ENCODE measurements around the gene TOP3B. TPM values are rescaled to one million over a fixed set of nuclear protein-coding genes. Genes with fewer than 3 reads are reported as not detected.

TOP3B gene
- total and polyA plus RNA-seq, 9 of the 15 experiments (the other 6 are each of a cell fraction or from before 2014, with no cell fraction given), result 3.0 to 188 (median 112) TPM

DNA sequence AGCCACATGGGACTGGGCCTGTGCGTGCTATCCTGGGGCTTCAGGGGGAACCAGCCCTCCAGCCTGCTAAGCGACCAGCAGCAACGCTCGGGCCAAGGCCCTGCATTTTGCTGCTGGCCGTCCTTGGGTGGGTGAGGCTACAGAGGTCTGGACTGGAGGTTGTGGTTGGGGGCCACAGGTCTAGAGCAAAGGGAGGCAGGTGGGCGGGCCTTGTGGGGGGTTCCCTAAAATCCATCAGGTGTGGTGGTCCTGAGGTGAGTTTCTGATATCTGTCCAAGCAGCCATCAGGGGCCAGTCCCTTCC, 64.7 kb downstream of the TOP3B start (continued):
- TF ChIP-seq ZNF282 (CRISPR knock-in tag; IDR thresholded peaks at IDR 0.05) (0 out of 2 replicates have a peak, but pooled peaks have one; percentile 18), RBM22 (IDR thresholded peaks at IDR 0.05; ENCODE audit: low read depth, low read length, poor library complexity, severe bottlenecking) (no peak), SNRNP70 (optimal IDR thresholded peaks at IDR 0.05; ENCODE audit: low read depth, low read length) (peak; percentile 2), ZKSCAN8 (CRISPR knock-in tag; IDR thresholded peaks at IDR 0.05) (no peak), ILK (tag; IDR thresholded peaks at IDR 0.05; ENCODE audit: borderline replicate concordance, low read depth) (no peak), ZNF143 (CRISPR knock-in tag; IDR thresholded peaks at IDR 0.05) (no peak), RBM34 (IDR thresholded peaks at IDR 0.05; ENCODE audit: borderline replicate concordance, insufficient read depth, low read length) (no peak), ZNF121 (CRISPR knock-in tag; conservative IDR thresholded peaks at IDR 0.05) (no peak), TCF7 (IDR thresholded peaks at IDR 0.05; ENCODE audit: borderline replicate concordance) (no peak)
- TF ChIP-seq, protein P1, sequence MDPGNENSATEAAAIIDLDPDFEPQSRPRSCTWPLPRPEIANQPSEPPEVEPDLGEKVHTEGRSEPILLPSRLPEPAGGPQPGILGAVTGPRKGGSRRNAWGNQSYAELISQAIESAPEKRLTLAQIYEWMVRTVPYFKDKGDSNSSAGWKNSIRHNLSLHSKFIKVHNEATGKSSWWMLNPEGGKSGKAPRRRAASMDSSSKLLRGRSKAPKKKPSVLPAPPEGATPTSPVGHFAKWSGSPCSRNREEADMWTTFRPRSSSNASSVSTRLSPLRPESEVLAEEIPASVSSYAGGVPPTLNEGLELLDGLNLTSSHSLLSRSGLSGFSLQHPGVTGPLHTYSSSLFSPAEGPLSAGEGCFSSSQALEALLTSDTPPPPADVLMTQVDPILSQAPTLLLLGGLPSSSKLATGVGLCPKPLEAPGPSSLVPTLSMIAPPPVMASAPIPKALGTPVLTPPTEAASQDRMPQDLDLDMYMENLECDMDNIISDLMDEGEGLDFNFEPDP (CRISPR knock-in tag; IDR thresholded peaks at IDR 0.05), result no peak
- TF ChIP-seq, protein P2, sequence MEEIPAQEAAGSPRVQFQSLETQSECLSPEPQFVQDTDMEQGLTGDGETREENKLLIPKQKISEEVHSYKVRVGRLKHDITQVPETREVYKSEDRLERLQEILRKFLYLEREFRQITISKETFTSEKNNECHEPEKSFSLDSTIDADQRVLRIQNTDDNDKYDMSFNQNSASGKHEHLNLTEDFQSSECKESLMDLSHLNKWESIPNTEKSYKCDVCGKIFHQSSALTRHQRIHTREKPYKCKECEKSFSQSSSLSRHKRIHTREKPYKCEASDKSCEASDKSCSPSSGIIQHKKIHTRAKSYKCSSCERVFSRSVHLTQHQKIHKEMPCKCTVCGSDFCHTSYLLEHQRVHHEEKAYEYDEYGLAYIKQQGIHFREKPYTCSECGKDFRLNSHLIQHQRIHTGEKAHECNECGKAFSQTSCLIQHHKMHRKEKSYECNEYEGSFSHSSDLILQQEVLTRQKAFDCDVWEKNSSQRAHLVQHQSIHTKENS (CRISPR knock-in tag; IDR thresholded peaks at IDR 0.05), result no peak
- TF ChIP-seq, protein P3, sequence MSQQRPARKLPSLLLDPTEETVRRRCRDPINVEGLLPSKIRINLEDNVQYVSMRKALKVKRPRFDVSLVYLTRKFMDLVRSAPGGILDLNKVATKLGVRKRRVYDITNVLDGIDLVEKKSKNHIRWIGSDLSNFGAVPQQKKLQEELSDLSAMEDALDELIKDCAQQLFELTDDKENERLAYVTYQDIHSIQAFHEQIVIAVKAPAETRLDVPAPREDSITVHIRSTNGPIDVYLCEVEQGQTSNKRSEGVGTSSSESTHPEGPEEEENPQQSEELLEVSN (IDR thresholded peaks at IDR 0.05; ENCODE audit: borderline replicate concordance in 1 of 2, extremely low read depth in 1 of 2, insufficient read depth in 1 of 2, insufficient read length in 1 of 2, low read depth in 1 of 2, low read length in 1 of 2, poor library complexity in 1 of 2, severe bottlenecking in 1 of 2), result no peak
- TF ChIP-seq, protein P4, sequence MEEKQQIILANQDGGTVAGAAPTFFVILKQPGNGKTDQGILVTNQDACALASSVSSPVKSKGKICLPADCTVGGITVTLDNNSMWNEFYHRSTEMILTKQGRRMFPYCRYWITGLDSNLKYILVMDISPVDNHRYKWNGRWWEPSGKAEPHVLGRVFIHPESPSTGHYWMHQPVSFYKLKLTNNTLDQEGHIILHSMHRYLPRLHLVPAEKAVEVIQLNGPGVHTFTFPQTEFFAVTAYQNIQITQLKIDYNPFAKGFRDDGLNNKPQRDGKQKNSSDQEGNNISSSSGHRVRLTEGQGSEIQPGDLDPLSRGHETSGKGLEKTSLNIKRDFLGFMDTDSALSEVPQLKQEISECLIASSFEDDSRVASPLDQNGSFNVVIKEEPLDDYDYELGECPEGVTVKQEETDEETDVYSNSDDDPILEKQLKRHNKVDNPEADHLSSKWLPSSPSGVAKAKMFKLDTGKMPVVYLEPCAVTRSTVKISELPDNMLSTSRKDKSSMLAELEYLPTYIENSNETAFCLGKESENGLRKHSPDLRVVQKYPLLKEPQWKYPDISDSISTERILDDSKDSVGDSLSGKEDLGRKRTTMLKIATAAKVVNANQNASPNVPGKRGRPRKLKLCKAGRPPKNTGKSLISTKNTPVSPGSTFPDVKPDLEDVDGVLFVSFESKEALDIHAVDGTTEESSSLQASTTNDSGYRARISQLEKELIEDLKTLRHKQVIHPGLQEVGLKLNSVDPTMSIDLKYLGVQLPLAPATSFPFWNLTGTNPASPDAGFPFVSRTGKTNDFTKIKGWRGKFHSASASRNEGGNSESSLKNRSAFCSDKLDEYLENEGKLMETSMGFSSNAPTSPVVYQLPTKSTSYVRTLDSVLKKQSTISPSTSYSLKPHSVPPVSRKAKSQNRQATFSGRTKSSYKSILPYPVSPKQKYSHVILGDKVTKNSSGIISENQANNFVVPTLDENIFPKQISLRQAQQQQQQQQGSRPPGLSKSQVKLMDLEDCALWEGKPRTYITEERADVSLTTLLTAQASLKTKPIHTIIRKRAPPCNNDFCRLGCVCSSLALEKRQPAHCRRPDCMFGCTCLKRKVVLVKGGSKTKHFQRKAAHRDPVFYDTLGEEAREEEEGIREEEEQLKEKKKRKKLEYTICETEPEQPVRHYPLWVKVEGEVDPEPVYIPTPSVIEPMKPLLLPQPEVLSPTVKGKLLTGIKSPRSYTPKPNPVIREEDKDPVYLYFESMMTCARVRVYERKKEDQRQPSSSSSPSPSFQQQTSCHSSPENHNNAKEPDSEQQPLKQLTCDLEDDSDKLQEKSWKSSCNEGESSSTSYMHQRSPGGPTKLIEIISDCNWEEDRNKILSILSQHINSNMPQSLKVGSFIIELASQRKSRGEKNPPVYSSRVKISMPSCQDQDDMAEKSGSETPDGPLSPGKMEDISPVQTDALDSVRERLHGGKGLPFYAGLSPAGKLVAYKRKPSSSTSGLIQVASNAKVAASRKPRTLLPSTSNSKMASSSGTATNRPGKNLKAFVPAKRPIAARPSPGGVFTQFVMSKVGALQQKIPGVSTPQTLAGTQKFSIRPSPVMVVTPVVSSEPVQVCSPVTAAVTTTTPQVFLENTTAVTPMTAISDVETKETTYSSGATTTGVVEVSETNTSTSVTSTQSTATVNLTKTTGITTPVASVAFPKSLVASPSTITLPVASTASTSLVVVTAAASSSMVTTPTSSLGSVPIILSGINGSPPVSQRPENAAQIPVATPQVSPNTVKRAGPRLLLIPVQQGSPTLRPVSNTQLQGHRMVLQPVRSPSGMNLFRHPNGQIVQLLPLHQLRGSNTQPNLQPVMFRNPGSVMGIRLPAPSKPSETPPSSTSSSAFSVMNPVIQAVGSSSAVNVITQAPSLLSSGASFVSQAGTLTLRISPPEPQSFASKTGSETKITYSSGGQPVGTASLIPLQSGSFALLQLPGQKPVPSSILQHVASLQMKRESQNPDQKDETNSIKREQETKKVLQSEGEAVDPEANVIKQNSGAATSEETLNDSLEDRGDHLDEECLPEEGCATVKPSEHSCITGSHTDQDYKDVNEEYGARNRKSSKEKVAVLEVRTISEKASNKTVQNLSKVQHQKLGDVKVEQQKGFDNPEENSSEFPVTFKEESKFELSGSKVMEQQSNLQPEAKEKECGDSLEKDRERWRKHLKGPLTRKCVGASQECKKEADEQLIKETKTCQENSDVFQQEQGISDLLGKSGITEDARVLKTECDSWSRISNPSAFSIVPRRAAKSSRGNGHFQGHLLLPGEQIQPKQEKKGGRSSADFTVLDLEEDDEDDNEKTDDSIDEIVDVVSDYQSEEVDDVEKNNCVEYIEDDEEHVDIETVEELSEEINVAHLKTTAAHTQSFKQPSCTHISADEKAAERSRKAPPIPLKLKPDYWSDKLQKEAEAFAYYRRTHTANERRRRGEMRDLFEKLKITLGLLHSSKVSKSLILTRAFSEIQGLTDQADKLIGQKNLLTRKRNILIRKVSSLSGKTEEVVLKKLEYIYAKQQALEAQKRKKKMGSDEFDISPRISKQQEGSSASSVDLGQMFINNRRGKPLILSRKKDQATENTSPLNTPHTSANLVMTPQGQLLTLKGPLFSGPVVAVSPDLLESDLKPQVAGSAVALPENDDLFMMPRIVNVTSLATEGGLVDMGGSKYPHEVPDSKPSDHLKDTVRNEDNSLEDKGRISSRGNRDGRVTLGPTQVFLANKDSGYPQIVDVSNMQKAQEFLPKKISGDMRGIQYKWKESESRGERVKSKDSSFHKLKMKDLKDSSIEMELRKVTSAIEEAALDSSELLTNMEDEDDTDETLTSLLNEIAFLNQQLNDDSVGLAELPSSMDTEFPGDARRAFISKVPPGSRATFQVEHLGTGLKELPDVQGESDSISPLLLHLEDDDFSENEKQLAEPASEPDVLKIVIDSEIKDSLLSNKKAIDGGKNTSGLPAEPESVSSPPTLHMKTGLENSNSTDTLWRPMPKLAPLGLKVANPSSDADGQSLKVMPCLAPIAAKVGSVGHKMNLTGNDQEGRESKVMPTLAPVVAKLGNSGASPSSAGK (IDR thresholded peaks at IDR 0.05), result no peak
